A673 (cell line): ENCODE measurements around the gene NKX2-3. TPM values are rescaled to one million over a fixed set of nuclear protein-coding genes. Genes with fewer than 3 reads are reported as not detected.

ENCODE experiments used
- BruUV-seq: library from RNA; stranded (reverse); fragments of 400-500 nt; replicated peaks from 2 replicates; lab custom pipeline; 2021; lab: Mats Ljungman, UMichigan
- CTCF ChIA-PET: fragments of 300-600 bp; sonication (Branson Sonifier 250); formaldehyde crosslinking; loops from one replicate; lab custom pipeline; 2022; ENCODE audit warnings: antibody characterized with exemption; lab: Charles Lee
- POLR2A ChIA-PET: fragments of 300-600 bp; sonication (Branson Sonifier 250); formaldehyde crosslinking; loops from one replicate; lab custom pipeline; 2022; ENCODE audit warnings: antibody characterized with exemption; ENCODE audit not compliant: low non-redundant PET; lab: Charles Lee
- DNase-seq: peaks from one replicate; pipeline ENCODE4 v3.0.0-alpha.2; 2015; ENCODE audit warnings: low spot score
- H3K27ac ChIP-seq: fragments of 200-600 bp; sonication (generic); 2 replicates; pipeline ENCODE4 v1.5.1; 2016; ENCODE audit warnings: mixed run types, low read depth, mild to moderate bottlenecking, mixed read lengths, antibody characterized with exemption, low read length; ENCODE audit not compliant: poor library complexity, severe bottlenecking
- H3K27me3 ChIP-seq: fragments of 200-600 bp; sonication (generic); replicated peaks from 2 replicates; pipeline ENCODE4 v1.6.1; 2017; ENCODE audit warnings: mixed run types, low read depth, mild to moderate bottlenecking, mixed read lengths, antibody characterized with exemption, low read length; ENCODE audit not compliant: insufficient read depth, poor library complexity
- H3K36me3 ChIP-seq: fragments of 200-600 bp; sonication (generic); 2 replicates; pipeline ENCODE4 v1.6.1; 2016; ENCODE audit warnings: mixed run types, mild to moderate bottlenecking, mixed read lengths, antibody characterized with exemption, low read length; ENCODE audit not compliant: insufficient read depth, poor library complexity, severe bottlenecking
- H3K4me1 ChIP-seq: fragments of 200-600 bp; sonication (generic); 2 replicates; pipeline ENCODE4 v1.6.1; 2017; ENCODE audit warnings: mixed run types, mild to moderate bottlenecking, mixed read lengths, antibody characterized with exemption, low read length; ENCODE audit not compliant: insufficient read depth, poor library complexity, severe bottlenecking
- H3K4me3 ChIP-seq: fragments of 200-600 bp; sonication (generic); 2 replicates; pipeline ENCODE4 v1.5.1; 2016; ENCODE audit warnings: low read depth, mixed run types, mild to moderate bottlenecking, mixed read lengths, low read length; ENCODE audit not compliant: poor library complexity, severe bottlenecking
- H3K9me3 ChIP-seq: fragments of 200-600 bp; sonication (generic); 2 replicates; pipeline ENCODE4 v1.6.1; 2016; ENCODE audit warnings: mixed run types, low read depth, mild to moderate bottlenecking, mixed read lengths, antibody characterized with exemption, low read length; ENCODE audit not compliant: poor library complexity, severe bottlenecking
- EZH2 ChIP-seq: fragments of 200-600 bp; sonication (generic); IDR thresholded peaks from 2 replicates; pipeline ENCODE4 v1.6.1; 2017; ENCODE audit warnings: borderline replicate concordance, low read depth, mild to moderate bottlenecking, mixed read lengths, antibody characterized with exemption, low read length; ENCODE audit not compliant: poor library complexity, severe bottlenecking
- intact Hi-C: fragments of 100-400 bp; cut with micrococcal nuclease; formaldehyde crosslinking; loops from one replicate; pipeline ENCODE4 v1.10.0; 2022; ENCODE audit not compliant: unreplicated experiment
- total RNA-seq: library from RNA; stranded (reverse); gene quantifications from 2 replicates; pipeline ENCODE4 v1.2.3, GENCODE V29; 2021
- TF ChIP-seq, protein P1 (sequence below): fragments of 300-800, 200-600 bp; sonication (generic); conservative IDR thresholded peaks from 2 replicates; pipeline ENCODE4 v1.5.1; 2017; ENCODE audit warnings: low read depth, mild to moderate bottlenecking, antibody characterized with exemption, low read length, moderate library complexity, mixed read lengths

The NKX2-3 gene
- total RNA-seq, 1 experiment from 2014 or later = not detected

DNA sequence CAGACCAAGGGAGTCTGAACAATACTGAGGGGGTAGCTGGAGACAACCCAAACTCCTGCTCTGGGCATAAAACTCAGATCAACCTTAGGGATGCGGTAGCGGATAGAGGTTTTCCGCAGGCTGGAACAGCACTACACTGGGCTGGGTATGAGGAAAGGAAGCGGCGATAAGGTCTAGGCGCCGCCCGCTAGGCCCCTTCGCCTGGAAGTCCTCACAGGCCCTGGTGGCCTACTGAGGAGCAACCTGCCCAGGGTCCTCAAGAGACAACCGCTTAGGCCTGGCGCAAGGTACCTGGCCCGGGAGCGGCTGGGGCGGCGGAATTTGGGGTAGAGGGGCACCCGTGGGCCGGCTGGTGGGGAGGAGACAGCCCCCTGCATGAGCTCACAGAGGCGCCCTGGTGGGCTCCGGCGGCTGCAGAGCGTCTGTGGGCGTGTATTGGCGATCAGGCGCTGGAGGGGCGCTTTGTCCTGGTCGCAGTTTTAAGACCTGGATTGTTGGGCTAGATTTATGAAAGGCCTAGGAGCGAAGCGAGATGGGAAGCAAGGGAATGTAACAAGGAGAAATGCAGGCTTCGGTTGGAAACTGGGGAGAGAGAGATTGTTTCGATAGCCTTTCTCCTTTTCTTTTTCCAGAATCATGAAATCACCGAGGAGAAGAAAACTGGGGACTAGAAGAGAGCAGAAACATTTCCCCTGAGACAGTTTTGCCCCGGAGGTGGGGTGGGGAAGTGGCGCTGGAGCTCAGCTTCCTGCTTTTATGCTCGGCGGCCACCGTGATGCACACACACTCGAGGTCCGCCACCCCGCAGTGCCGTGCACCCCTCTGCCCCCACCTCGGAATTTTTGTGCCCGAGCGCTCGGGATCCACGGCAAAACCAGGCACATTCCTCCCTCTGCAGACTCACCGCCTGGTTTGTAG, 2.4 kb upstream of the NKX2-3 start:
- intact Hi-C loops = no loop called here
- H3K27ac ChIP-seq = no peak overlapping the region
- no peak for DNase-seq

DNA sequence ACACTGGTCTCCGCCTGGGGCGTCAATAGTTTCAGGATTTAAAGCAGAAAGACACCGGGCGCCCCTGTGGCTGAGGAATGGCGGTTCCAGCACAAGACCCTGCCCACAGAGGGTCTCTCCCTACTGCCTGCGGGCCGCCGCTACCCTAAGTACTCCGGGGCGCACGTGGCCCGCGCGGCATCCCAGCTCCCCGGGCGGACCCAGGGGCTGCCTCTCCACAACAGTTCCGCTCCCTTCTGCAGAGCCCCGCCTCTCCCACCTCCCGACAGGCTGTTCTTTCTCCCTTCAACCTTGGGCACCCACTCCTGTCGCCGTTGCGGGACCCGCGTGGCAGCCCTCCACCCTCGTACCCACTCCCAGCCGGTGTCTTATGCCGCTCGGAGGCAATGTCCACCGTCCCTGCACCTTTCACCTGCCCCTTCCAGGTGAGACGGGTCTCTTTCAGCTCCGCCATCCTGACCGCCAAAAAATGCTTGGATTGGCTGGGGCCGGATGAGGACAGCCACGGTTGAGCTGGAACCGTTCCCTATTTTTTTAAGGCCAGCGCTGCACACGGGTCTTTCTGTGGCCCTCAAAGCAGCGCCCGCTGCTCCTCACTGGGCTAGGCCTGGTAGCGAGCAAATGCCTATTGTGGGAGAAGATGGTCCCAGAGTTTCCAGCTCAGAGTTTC, 1.6 kb upstream of the NKX2-3 start:
- H3K4me1 ChIP-seq = peaks cover 8% of the 10 kb centered on the region
- no TSS peak for BruUV-seq
- no peaks in the 10 kb centered on the region for H3K9me3 ChIP-seq
- peak overlapping the region; percentile 13 for H3K4me3 ChIP-seq
- CTCF ChIA-PET = no interaction called here
- intact Hi-C loops = no loop called here
- H3K27ac ChIP-seq = no peak overlapping the region
- H3K27me3 ChIP-seq = peaks cover 98% of the 10 kb centered on the region
- no peaks in the 10 kb centered on the region for H3K36me3 ChIP-seq
- POLR2A ChIA-PET = no interaction called here
- no peak for DNase-seq
- no peak for TF ChIP-seq EZH2
- TF ChIP-seq, protein P1, sequence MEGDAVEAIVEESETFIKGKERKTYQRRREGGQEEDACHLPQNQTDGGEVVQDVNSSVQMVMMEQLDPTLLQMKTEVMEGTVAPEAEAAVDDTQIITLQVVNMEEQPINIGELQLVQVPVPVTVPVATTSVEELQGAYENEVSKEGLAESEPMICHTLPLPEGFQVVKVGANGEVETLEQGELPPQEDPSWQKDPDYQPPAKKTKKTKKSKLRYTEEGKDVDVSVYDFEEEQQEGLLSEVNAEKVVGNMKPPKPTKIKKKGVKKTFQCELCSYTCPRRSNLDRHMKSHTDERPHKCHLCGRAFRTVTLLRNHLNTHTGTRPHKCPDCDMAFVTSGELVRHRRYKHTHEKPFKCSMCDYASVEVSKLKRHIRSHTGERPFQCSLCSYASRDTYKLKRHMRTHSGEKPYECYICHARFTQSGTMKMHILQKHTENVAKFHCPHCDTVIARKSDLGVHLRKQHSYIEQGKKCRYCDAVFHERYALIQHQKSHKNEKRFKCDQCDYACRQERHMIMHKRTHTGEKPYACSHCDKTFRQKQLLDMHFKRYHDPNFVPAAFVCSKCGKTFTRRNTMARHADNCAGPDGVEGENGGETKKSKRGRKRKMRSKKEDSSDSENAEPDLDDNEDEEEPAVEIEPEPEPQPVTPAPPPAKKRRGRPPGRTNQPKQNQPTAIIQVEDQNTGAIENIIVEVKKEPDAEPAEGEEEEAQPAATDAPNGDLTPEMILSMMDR = no peak

More for the DNA sequence above, 2.4 kb upstream of the NKX2-3 start:
- ChIA-PET CTCF (no interaction called here), POLR2A (no interaction called here)
- H3K27me3 ChIP-seq = peaks cover 96% of the 10 kb centered on the region
- TSS peak; percentile 43 for BruUV-seq
- H3K9me3 ChIP-seq = no peaks in the 10 kb centered on the region
- TF ChIP-seq EZH2 = no peak
- TF ChIP-seq, protein P1 = no peak
- H3K4me3 ChIP-seq = peak overlapping the region; percentile 13
- no peaks in the 10 kb centered on the region for H3K36me3 ChIP-seq
- H3K4me1 ChIP-seq = peaks cover 8% of the 10 kb centered on the region

DNA sequence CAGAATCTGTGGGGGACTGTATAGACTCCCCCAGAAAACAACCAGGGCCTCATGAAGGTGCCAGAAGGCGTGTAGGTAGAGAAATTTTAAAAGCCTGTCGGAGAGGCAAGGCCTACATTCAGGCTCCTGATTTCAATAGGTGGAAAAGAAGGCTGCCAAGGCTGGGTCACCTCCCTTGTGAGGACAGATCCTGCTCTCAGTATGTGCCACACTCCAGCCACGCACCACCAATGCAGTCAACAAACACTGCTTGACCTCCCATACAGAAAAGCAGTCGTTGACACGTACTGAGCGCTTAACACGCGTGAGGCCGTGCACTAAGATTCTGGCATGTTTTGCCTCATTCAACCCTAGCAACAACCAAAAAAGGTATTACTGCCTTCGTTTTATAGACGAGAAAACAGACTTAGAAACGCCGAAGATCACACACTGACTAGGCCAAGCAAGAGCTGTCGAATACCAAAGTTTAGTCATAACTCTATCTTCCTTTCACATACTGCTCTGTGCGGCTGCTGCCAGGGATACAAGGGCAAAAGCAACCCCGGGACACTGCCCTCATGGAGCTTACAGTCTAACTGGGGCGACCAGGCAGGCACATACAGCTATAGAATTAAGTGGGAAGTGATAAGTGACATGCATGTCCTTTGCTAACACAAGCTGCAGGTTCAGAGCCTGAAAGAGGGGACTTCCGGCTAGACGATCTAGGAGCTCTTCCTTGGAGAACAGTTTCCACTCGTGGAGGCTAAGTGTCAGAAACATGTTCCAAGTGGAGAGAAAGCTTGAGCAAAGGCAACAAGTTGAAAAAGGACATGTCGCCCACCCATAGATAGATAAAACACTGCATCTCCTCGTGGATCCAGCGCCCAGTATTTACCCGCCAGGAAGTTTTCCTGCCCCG, 797 bp upstream of the NKX2-3 start:
- intact Hi-C loops = no loop called here
- Histone ChIP-seq H3K4me3 (peak overlapping the region; percentile 37), H3K36me3 (no peaks in the 10 kb centered on the region), H3K27me3 (peaks cover 99% of the 10 kb centered on the region), H3K9me3 (no peaks in the 10 kb centered on the region), H3K4me1 (peaks cover 8% of the 10 kb centered on the region), H3K27ac (no peak overlapping the region)
- BruUV-seq = no TSS peak
- POLR2A ChIA-PET = no interaction called here
- no peak for TF ChIP-seq EZH2
- TF ChIP-seq, protein P1 = no peak
- CTCF ChIA-PET = no interaction called here
- no peak for DNase-seq
